ENCODE data around the gene ALOX5.
A peak's percentile ranks its signal among the peaks of the same experiment; 100 is the strongest.

ALOX5 gene

GRCh38 chr10:45444022-45444421 lies 70.0 kb downstream of the ALOX5 start:
- DNase-seq = no peak

DNA sequence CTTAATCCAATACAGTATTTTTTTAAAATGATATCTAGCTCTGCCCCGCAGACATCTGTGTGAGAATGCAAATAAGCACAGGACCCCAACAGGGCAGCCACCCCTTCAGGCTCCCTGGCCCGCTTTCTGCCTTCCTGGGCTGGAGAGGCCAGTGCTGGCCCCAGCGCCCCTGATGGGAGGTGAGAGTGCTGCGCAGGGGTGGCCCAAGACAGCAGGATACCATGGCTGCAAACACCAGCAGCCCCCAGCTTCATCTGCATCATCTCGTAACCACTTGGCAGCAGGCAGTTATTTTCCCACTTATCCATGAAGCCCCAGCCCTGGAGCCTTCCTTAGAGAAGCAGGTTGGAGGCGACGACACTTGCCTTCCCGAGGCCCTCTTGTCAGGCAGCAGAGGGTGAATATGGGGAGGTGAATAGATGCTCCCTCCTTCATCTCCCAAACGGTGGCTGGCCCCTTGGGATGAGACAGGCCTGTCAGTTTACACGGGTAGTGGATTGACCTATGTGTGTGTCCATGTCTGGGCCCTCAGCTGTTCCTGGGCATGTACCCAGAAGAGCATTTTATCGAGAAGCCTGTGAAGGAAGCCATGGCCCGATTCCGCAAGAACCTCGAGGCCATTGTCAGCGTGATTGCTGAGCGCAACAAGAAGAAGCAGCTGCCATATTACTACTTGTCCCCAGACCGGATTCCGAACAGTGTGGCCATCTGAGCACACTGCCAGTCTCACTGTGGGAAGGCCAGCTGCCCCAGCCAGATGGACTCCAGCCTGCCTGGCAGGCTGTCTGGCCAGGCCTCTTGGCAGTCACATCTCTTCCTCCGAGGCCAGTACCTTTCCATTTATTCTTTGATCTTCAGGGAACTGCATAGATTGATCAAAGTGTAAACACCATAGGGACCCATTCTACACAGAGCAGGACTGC lies 71.2 kb downstream of the ALOX5 start:
- DNase-seq = no peak

DNA sequence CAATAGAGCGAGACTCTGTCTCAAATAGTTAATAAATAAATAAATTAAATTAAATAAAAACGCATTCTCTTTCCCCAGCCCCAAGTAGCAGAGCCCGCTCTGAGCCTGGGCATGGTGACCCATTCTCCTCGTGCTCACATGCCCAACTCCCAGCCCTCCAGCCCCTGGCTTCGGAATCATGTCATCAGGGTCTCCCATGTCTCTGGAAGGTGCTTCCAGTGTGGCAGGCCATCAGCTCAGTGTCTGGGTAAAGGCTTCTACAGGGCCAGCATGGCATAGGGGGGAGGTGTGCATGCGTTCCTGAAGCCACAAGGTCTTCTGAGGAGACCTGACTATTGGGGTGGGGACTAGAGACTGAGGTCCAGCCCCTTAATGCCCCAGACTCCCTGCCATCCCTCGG lies 72.8 kb downstream of the ALOX5 start:
- DNase-seq = no peak

DNA sequence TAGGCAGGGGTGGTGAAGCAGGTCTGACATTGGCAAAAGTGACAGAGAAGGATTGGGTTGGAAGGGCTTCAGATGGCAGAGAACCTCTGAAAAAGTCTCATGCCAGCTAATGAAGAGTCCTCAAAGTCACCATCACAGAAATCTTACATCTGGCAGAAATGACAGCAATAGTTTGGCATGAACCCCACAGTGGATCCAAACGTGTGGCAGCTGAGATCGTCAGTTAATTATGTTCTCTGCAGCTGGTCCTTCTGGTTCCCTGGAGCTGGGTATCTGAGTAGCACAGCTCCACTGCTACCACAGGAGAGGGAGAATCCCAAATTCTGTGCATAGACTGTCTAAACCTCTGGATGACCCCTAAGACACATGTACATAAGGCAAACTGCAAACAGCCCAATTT lies 73.4 kb downstream of the ALOX5 start:
- DNase-seq = no peak

GRCh38 chr10:45450866-45451265 lies 76.8 kb downstream of the ALOX5 start:
- no peak for DNase-seq

DNA sequence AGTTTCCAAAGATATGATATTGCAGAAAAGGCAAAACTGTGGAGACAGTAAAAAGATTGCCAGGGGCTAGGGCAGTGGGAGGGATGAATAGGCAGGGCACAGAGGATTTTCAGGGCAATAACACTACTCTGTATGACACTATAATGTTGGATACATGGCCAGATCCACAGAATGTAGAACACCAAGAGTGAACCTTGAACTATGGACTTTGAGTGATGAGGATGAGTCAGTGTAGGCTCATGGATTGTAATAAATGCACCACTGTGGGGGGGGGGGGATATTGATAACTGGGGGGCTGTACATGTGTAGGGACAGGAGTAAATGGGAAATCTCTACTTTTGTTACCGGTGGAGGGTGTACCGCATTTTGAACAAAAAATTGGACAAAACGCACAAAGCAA lies 77.4 kb downstream of the ALOX5 start:
- DNase-seq = no peak

DNA sequence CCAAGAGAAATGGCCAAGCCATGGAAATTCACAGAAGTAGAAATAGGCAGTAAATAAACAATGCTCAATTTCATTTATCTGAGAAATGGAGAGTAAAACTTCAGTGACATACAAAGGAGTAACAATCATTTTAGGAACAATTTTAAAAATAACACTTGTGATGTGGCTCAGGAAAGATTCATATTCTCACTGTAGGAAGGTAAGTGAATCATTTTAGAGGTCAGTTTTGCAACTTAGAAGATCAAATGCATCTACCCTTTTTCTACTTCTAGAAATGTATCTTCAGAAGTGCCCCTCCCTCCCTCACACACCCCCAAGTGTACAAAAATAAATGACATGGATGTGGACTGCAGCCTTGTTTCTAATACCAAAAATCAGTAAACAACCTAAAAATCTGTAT lies 78.3 kb downstream of the ALOX5 start:
- no peak for DNase-seq

- no peak for DNase-seq
Observed at GRCh38 chr10:45452743-45453452, 78.9 kb downstream of the ALOX5 start.

DNA sequence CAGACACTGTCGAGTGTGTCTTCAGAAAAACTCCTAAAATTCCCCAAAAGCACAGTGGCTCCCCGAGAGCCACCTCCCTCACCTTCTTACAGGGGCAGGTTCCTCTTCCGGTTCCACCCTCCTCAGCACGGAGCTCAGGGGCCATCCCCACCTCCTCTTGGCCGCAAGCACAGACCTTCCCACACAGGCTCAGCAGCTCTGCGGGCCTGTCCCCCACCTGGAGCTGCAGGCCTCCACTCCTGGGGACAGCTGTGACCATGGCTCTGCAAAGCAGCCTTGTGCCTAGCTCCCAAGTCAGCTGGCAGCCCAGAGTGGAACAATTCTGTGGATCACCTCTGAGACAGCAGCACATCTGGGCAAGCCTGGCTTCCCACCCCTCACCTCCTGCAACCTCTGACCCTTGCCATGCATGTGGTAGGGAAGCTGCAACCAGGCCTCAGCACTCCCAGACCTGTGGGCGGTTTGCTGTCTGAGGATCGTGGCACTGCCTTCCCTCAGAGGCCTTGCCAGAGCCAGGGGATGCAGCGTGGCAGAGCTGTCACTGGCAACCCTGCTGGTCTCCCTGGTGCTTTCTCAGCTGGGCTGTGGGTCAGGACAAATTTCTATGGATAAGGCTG lies 79.7 kb downstream of the ALOX5 start:
- no peak for DNase-seq

DNA sequence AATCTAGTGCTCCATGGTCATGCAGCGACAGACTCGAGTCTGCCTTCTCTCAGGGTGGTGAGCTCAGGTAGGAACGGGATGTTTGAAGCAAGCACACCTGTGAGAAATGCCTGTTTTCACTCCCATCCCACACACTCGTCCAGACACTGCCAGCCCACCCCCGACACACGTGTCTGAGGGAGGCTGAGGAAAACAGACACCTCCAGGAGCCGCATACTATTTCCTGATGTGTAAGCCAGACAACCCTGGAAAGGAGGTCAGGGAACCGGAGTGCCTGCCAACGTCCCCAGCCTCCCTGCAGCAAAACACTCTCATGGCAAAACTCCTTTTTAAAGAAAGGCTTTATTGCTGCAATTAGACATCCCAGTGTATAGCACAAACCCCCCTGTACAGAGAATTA lies 80.2 kb downstream of the ALOX5 start:
- no peak for DNase-seq

- DNase-seq = no peak
Observed at GRCh38 chr10:45454859-45455258, 80.8 kb downstream of the ALOX5 start.

DNA sequence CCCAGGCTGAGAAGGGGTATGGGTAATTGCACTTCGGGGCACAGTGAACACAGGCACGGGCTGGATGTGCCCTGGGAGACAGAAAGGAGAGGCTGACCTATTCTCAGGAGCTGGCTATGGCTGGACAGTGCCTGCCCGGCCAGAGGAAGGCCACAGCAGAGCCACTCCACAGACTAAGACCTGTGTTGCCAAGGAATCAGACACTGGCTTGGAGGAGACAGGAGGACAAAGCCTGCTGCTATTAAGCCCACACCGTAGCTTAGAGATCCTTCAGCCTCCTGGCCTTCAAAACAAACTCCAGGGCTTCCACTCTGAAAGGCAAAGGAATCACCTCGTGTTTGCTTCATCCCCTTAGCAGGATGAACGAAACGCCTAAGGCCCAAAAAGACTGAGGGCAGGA lies 82.2 kb downstream of the ALOX5 start:
- DNase-seq = no peak

- no peak for DNase-seq
Observed at GRCh38 chr10:45456822-45457221, 82.8 kb downstream of the ALOX5 start.

GRCh38 chr10:45457487-45457886 lies 83.5 kb downstream of the ALOX5 start:
- no peak for DNase-seq

- DNase-seq = no peak
Observed at GRCh38 chr10:45460235-45460878, 86.3 kb downstream of the ALOX5 start.

GRCh38 chr10:45461034-45461433 lies 87.0 kb downstream of the ALOX5 start:
- DNase-seq = peak; percentile 29

DNA sequence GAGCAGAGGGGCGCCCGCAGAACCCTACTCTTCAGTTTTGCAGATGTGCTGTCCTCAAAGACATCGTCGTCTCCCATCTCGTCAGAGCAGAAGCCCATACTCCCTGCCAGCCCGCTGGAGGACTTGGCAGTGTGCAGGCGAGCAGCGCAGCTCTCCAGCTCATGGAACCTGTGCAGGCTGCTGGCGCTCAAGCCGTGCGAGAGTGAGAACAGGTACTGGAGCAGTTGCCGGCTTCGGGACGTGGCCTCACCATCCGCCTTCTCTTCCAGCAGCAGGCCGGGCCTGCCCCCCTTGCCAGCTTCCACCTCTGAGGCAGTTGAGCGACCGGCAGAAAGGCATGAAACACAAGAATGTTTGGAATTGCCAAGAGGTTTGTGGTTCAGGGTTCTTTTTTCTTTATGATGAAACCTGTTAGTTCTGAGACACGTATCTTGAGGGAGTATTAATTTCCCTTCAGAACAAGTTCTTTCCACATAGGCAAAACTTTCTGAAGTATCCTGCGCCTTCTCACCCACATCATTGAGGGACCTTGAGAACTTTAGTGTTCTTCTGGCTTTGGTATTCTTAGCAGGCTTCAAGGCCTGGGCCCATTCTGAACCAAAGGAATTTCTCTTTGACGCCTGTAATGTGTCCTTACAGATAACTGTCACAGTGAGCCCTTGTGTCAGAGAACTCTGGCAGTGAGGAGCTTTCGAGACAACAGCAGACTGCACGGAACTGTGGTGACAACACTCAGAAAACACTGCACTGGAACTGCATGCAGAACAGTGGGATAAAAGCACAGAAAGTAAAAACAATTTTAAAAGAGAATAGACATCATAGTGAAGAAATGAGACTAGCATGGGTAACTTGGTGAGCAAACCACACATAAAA lies 89.5 kb downstream of the ALOX5 start:
- no peak for DNase-seq

- DNase-seq = peak; percentile 66
Observed at GRCh38 chr10:45464958-45465567, 91.0 kb downstream of the ALOX5 start.

GRCh38 chr10:45466784-45467183 lies 92.8 kb downstream of the ALOX5 start:
- peak; percentile 25 for DNase-seq

GRCh38 chr10:45468079-45468478 lies 94.1 kb downstream of the ALOX5 start:
- DNase-seq = no peak

DNA sequence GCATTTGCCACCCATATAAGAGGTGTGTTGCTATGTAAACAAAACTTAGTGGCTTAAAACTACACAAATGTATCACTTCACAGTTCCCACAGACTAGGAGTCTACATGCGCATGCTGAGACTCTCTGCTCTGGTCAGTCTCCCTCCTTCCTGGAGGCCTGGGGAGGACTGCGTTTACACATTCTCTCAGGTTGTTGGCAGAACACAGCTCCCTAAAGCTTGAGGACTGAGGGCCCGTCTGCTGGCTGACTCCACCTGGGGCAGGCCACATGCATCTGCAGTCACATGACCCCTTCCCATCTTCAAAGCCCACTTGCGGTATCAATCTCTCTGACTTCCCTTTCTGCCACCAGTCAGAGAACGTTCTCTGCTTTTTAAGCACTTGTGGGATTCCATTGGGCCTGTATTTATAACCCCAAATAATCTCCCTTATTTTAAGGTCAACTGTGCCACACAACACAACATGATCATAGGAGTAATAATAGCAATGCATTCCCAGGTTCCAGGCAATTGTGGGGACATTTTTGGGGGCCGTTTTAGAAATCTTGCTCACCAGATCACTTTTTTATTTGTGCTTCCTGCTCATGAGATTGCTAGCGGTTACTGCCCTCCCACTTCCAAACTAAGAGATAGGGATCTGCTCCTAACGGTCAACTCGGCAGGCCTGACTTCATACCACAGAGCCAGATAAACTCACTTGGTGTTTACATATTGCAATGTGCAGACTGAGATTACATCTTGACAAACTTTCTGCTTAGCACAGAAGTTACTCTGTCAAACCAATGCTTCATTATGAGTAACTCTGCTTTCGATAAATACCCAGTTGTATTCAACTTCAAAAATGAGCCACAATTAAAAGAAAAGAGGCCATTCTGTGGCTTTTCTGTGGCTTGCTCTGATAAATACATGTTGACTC lies 96.3 kb downstream of the ALOX5 start:
- peak; percentile 51 for DNase-seq
